GM18907 (cell line): ENCODE measurements around the gene SLC6A19.

Experiments
- ATAC-seq: cut with Tn5 transposase; IDR thresholded peaks from one replicate; pipeline ENCODE4 v1.9.1; 2021; ENCODE audit warnings: mild to moderate bottlenecking, moderate library complexity; ENCODE audit not compliant: unreplicated experiment

The SLC6A19 gene

DNA sequence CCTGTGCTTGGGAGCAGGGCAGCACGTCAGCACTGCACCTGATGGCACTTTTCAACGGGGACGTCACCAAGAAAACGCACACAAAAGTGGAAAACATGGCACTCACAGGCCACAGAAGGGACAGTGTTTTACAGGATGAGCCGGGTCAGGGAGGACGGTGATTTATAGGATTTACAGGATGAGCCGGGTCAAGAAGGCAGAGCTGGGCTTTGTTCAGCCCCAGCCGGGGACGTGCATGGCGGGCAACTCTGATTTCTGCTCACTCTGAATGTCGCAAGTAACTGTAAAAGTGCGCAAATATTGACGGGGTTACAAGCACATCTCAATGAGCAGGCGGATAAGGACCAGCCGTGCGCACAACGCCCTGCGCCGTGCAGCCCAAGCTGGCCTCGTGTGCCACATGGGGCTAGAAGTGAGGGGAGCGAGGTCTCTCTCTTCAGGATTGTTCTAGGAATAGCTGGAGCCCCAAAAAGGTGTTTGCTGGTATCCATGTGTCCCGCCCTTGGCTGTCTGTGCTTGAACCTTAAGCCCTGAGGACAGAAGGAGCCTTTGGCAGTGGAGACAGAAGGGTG lies 40.2 kb downstream of the SLC6A19 start:
- ATAC-seq, result no peak

DNA sequence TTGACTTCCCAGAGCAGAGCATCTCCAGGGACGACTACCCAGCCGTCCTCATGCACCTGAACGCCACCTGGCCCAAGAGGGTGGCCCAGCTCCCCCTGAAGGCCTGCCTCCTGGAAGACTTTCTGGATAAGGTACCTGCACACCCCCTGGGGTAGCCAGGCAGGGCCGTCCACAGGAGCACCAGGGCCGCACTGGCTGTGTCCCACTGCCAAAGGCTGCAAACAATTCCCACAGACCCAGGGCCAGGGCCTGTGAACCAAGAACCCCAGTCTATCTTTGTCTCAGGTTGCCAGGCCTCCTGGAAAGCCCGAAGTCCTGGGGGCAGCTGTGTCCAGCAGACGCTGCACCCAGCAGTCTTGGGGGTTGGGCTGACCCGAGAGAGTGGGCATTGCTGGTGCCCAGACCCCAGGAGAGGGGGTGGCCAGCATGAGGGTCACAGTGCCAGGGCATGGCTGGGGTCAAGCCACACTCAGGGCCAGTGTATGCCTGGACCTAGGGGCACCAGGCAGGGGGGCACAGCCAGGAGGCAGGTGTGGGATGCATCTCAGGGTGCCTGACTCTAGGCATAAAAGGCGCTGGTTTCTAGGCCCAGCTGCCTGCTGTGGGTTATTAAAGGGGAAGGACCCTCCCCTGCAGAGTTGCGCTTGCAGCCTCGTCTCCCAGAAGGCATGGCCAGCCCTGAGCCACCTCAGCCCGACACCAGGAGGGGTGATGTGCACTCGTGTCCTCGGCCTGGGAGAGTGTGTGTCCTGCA lies 41.5 kb downstream of the SLC6A19 start:
- ATAC-seq, result no peak

DNA sequence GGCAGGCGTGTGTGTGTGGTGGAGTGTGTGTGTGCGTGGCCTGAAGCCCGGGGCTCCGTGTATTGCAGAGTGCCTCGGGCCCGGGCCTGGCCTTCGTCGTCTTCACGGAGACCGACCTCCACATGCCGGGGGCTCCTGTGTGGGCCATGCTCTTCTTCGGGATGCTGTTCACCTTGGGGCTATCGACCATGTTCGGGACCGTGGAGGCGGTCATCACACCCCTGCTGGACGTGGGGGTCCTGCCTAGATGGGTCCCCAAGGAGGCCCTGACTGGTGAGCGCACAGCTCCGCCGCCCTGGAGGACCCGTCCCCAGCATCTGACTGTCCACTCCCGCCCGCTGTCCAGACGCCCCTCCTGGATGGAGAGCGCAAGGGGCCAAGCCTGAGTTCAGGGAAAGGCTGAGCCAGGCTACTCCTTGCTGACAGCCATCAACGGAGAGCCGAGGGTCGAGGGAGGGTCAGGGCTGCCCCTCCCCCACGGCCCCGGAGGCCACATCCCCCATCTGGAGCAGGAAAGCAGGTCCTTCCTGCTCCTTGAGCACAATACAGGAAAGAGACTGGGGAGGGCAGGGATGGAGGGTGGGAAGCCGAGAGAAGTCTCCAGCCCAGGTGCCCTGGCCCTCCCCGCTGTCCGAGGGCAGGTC lies 42.2 kb downstream of the SLC6A19 start:
- no peak for ATAC-seq

DNA sequence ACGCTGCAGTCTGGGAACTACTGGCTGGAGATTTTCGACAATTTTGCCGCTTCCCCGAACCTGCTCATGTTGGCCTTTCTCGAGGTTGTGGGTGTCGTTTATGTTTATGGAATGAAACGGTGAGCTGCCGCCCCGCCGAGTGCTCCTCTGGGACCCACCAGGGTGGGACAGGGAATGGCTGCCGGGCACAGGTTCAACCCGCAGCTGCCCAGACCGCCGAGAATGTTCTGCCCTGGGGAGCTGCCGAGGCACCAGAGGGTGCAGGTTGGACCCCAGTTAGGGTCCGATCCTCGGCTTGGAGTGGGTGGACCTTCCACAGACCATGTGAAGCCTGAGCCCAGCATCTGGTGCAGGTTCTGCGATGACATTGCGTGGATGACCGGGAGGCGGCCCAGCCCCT lies 42.9 kb downstream of the SLC6A19 start:
- ATAC-seq, result no peak

DNA sequence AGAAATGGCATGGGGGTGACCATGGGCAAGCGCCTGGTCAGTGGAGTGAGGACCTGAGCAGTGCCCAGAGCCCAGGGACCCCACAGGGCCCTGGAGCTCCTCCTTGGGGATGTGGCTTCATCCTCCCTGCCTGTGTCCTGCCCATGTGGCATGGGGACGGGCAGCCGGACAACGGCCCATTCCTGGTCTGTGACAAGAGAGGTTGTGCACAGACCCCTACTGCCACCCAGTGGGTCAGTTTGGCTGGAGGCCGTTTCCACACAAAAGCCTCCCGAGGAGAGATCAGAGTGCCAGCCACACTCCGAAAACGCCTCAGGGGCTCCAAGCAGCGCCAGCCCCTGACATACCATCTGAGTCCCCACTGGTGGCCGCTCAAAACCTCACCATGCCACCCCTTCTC lies 43.6 kb downstream of the SLC6A19 start:
- ATAC-seq, result no peak

DNA sequence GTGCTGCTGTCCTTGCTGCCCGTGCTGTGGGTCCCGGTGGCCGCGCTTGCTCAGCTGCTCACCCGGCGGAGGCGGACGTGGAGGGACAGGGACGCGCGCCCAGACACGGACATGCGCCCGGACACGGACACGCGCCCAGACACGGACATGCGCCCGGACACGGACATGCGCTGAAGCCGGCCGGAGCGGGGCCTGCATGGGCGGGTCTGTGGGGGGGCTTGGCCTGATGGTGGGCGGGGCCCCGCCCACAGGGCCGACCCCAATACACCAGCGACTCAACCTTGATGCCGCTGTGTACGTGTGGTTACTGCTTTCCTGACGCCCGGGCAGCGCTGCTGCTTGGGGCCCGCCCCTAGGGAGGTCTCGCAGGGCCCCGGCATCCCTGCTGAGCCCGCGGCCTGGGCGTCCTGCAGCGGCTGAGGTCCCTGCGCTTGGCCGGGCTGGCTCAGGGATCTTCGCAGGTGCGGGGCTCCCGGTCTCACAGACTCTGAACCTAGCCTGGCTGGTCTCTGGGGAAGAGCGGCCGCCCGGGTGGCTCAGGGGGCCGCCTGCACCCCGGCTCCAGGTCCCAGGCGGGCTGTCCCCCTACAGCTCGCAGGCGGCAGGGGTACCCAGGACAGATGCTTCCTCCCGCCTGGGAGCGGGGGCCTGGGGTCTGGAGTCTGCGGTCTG lies 44.6 kb downstream of the SLC6A19 start:
- no peak for ATAC-seq

DNA sequence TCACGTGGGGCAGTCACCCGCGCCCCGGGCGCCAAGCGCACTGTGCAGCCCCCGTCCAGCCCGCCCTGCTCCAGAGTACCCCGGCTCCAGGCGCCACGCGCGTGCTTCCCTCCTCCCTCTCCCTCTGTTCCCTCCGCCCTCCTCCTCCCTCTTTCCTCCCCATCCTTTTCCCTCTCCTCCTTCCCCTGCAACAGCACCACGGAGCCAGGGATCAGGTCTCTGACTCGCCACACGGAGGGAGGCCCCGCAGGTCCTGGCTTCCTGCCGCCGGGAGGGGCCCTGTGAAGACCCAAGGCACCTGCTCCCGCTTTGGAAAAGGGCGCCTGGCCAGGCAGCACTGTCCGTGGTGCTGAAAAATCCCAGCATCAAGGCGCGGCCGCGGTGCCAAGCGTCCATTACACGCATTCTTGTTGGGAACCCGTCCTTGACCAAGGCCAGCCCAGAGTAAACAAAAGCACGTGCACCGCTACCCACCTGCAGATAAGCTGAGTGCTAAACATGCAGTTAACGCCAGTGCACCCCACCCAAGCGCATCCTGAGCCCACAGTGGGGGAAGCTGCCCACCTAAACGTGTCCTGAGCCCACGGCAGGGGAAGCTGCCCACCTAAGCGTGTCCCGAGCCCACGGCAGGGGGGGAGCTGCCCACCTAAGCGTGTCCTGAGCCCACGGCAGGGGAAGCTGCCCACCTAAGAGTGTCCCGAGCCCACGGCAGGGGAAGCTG lies 45.5 kb downstream of the SLC6A19 start:
- ATAC-seq, result no peak

DNA sequence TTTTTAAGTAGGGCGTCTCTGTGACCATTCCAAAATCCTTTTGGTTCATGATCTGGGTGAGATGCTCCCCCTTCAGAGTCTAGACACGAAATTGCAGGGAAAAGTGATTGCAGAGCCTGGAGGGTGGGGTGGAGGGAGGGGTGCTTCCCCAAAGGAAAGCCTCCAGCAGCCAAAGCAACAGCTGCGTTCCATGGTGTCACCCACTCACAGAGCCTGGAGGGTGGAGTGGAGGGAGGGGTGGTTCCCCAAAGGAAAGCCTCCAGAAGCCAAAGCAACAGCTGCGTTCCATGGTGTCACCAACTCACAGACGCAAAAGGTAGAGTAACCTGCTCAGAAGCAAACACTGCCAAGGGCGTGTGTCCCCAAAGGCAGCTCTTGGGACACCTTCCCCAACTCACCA lies 46.4 kb downstream of the SLC6A19 start:
- ATAC-seq, result no peak

DNA sequence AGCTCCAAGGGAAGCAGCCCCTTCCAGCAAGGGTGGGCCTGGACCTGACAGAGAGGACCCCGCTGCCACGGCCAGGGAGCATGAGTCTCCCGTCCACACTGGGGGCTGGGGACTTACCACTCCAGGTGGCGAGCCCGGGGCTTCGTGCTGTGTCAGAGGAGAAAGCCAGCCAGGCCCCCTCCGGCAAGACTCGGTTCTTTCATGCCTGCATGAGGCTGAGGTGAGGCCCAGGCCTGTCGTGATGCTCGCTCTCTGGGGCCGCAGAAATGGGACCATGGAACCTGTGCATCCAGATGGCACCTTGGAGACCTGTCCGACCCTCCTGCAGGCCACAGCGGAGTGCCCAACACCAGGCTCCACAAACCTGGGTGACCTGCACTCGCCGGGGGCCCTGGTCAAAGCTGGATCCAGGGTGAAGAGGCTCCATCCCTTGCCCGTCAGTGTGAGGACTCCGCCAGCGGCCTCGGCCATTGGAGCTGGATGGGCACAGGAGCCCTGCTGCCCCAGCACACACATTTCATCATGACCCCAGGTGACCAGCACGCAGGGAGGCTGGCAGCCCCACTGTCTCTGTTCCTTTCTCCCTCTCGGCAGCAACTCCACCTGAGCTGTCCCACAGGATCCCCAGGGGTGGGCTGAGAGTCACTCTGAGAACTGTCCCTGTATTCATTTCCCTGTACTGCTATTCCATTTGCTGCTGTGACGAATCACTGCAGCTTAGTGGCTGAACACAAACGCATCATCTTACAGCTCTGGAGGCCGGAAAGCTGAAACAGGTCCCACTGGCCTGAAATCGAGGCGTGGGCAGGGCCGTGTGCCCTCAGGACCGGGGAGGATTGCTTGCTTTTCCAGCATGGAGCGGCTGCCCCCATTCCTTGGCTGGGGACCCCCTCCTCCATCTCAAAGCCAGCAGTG lies 48.2 kb downstream of the SLC6A19 start:
- no peak for ATAC-seq

DNA sequence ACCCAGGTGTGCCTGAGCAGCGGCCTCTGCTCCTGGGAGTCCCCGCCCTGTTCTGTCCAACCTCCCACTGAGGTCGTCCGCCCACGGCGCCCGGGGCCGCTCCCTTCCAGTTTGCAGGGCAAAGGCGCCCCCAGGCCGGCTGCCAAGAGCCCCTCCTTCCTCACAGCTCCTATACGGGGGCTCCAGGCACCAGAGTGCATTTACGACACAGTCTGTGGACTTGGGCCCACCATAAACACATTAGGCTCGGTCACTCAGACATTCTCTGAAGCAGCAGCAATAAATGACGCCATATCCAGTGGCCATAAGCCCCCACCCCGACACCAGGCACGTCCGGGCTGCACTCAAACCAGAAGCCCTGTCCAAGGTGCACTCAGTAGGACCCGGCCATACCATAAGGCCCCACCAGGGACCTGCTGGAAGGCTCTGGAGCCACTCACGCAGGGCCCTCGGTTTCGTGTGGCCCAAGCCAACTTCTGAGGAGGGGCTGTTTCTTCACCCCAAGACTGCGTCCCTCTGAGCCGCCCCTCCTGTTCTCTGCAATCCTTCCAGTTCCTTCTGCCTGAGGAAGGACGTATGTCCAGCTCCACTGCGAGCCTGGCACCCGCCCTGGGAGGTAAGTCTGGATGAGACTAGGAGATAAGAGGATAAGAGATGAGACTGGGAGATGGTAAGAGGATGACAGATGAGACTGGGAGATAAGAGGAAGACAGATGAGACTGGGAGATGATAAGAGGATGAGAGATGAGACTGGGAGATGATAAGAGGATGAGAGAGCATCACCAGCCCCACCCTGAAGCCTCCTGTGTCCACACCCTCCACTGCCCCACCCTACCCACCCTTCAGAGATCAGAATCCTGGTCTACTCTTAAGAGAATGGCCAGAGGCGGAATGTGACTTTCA lies 50.5 kb downstream of the SLC6A19 start:
- no peak for ATAC-seq

DNA sequence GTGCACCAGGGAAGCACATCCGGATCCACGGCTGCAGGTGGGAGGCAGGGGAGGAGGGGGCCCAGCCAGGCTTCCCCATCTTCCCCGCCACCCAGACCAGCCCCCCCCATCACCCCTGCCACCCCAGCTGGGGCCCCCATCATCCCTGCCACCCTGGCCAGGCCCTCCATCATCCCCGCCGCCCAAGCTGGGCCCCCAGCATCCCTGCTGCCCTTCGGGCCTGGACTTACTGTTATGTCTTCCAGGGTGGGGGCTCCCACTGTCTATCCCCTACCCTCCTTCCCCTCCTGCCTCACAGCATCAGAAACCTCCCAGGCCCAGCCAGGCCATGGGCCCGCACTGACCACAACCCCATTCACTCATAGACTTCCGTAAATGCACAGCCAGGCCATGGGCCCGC lies 51.3 kb downstream of the SLC6A19 start:
- no peak for ATAC-seq

DNA sequence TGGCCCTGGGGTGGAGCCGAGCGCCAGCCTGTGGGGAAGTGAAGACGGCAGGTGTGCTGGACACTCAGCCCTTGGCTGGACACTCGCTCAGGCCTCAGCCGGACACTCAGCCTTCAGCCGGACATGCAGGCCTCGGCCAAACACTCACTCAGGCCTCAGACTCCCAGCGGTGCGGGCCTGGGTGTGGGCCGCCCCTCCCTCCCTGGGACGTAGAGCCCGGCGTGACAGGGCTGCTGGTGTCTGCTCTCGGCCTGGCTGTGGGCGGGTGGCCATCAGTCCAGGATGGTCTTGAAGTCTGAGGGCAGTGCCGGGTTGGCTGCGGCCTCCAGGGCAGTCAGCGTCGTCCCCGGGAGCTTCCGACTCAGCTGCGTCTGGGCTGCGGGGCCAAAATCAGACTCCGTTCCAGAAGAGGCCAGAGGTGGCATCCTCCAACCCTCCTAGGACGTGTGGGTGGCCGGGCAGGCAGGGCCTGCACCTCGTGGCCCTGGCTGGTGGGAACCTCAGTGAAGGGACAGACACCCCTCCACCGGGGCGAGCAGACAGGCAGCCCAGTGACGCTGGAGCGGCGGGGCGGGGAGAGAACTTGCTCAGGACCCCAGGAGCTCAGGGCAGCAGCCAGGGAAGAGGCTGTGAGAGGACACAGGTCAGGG lies 52.2 kb downstream of the SLC6A19 start:
- no peak for ATAC-seq

DNA sequence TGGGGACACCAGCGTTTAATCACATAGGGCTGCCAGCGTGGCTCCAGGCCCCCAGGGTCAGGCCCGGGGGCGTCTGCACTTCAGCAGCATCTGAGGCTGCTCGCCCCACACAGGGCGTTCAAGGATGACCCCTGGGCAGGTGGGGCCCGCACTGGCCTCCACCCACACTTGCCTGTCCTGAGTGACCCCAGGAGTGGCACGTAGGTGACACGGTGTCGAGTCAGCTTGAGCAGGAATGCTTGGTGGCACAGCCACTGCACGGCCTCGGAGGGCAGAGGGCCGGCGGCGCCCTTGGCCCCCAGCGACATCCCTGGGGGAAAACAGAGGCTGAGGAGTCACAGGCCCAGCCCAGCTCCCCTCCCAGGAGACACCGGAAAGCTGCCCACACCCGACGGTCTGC lies 52.8 kb downstream of the SLC6A19 start:
- ATAC-seq, result no peak

DNA sequence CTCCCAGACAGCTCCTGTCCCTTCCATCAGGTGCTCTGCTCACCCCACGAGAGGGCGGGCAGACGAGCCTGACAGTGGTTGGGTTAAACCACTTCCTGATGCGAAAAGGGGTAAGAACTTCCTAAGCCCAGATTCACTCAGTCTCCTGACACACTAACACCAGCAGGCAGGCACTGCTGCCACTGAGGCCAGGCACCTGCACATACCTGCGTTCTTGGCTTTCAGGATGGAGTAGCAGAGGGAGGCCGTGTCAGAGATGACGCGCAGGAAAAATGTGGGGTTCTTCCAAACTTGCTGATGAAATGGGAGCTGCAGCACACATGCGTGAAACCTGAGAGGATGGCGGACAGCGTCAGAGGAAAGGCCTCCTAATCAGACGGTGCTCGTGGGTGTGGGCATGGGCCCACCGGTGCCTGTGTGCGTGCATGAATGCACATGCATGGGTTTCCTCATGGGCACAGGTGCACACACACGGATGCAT lies 53.7 kb downstream of the SLC6A19 start:
- no peak for ATAC-seq

DNA sequence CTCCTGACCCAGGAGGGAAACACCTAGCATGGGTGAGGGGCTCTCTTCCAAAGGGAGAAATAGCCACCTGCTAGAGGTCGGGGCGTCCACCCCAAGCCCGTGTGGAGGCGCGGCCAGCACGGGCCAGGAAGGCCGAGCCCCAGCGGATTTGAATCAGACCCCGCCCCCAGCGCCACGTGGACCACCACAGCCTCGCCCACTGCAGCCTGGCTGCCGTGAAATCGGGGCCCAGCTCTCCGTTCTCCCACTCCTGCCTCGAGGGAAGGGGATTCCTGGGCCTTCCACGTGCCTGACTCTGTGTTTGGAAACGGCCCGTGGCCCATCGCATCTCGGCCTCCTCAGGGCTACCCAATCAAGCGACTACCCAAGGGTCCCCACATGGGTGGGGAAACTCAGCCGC lies 55.4 kb downstream of the SLC6A19 start:
- ATAC-seq, result no peak

DNA sequence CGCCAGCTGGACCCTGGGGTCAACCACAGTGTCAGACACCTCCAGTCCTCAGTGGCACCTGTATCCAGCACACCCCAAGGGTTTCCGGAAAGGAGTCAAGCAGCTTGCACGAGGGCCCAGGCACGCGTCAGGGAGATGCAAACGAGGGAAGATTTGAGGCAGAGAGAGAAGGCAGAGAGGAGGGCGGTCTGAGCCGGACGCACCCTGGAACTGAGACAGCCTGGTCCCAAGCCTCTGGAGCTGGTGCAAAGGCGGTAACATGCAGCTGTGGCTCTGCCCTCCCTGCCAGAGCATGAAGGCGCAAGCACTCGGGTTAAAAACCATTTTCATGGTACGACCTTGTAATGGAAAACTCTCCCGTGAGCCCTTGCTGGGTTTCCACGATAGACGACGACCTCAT lies 56.0 kb downstream of the SLC6A19 start:
- ATAC-seq, result no peak

DNA sequence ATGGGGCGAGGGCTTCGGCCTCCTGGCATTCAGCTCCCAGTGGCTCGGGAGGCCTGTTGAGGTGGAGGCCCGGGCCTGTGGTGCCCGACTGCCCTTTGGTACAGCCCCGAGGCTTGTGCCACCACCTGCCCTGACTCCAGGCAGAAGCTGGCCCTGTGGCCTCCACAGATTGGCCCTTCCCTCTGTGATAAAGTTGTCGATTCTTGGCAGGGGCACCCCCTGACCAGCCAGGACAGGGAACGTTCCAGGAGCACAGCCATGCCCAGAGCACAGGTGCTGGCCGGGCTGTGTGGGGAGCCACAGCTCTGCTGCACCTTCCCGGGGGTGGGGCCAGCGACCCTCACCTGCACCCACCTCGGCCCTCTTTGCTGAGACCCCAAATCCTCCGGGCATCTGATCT lies 56.4 kb downstream of the SLC6A19 start:
- ATAC-seq, result no peak

DNA sequence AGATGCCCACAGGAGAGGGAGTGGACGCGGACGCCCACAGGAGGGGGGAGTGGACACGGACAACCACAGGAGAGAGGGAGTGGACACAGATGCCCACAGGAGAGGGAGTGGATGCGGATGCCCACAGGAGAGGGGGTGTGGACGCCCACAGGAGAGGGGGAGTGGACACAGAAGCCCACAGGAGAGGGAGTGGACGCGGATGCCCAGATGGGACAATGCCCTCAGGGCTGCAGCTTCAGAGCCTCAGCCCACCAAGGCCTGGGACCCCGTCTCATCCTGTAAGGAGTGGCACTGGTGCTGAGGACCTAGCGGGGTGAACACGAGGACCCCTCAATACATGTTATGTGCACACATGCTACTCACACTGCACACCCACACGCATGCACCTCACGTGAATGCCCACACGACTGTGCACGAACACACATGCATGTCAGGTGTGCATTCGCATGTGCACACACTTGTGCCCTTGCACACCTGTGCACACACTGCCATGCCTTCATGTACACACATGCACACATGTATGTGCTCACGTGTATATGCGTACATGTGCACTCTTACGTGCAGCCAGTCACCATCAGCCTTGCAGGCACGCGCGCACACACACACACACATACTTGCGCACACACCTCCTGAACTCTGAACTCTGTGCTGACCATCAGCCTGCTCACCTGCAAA lies 58.5 kb downstream of the SLC6A19 start:
- no peak for ATAC-seq
